Measurements from ENCODE around the gene PRPF31.
A peak's percentile ranks its signal among the peaks of the same experiment; 100 is the strongest.
"Not testable (repeated sequence)": the region's sequence is repeated elsewhere in the genome, so short reads cannot be mapped to it uniquely, and the experiment has no call there.

Gene PRPF31

GRCh38 chr19:54115109-54116063 lies at the start of gene PRPF31, which contains the start of gene TFPT:
PRPF31 (plus strand) TSS chr19:54115754; CDS start chr19:54118279, 2,525 bp downstream.
TFPT (minus strand) TSS chr19:54115657; CDS start chr19:54115269, 388 bp downstream.
- peak; percentile 99 for DNase-seq

- no peak for DNase-seq
These were observed 46.1 kb upstream of the PRPF31 start for GRCh38 chr19:54069470-54069869.

GRCh38 chr19:54073829-54074228 lies 41.7 kb upstream of the PRPF31 start:
- no peak for DNase-seq

GRCh38 chr19:54074851-54075250 lies 40.7 kb upstream of the PRPF31 start:
- no peak for DNase-seq

GRCh38 chr19:54077334-54077733 lies 38.2 kb upstream of the PRPF31 start:
- DNase-seq: no peak

- no peak for DNase-seq
These were observed 34.5 kb upstream of the PRPF31 start, which contains the start of gene TARM1 for GRCh38 chr19:54081032-54081431. TARM1 (minus strand) TSS chr19:54081365; CDS start chr19:54081340, 25 bp downstream.

GRCh38 chr19:54084410-54084809 lies 31.1 kb upstream of the PRPF31 start:
- no peak for DNase-seq

GRCh38 chr19:54094426-54095000 lies 21.0 kb upstream of the PRPF31 start:
- DNase-seq: no peak

GRCh38 chr19:54095136-54095858 lies 20.3 kb upstream of the PRPF31 start:
- DNase-seq: no peak

- peak; percentile 26 for DNase-seq
These were observed 19.5 kb upstream of the PRPF31 start for GRCh38 chr19:54095859-54096616.

- DNase-seq: no peak
These were observed 18.9 kb upstream of the PRPF31 start for GRCh38 chr19:54096617-54097106.

GRCh38 chr19:54099190-54099902 lies 16.2 kb upstream of the PRPF31 start:
- no peak for DNase-seq

- DNase-seq: not testable (repeated sequence)
These were observed 15.7 kb upstream of the PRPF31 start for GRCh38 chr19:54099903-54100255.

GRCh38 chr19:54100561-54100960 lies 15.0 kb upstream of the PRPF31 start, which contains the start of gene OSCAR:
OSCAR (minus strand) TSS chr19:54100803; CDS start chr19:54100792, 11 bp downstream.
- no peak for DNase-seq

GRCh38 chr19:54102421-54103169 lies 13.0 kb upstream of the PRPF31 start, which contains the start of gene NDUFA3:
NDUFA3 (plus strand) TSS chr19:54102855; CDS start chr19:54102879, 24 bp downstream.
- peak; percentile 98 for DNase-seq

GRCh38 chr19:54104998-54105715 lies 10.4 kb upstream of the PRPF31 start:
- DNase-seq: no peak

GRCh38 chr19:54105796-54106195 lies 9.8 kb upstream of the PRPF31 start:
- DNase-seq: no peak

- DNase-seq: no peak
These were observed 8.8 kb upstream of the PRPF31 start for GRCh38 chr19:54106716-54107115.

- DNase-seq: no peak
These were observed 7.6 kb upstream of the PRPF31 start for GRCh38 chr19:54107876-54108490.

Data from NCI-H526 treated with DMSO at 0.1 percent for 48 hours (cell line).